DND-41 (cell line): ENCODE data around the gene SLC44A3.

Experiments used
- ATAC-seq: fragments of 200-7000 bp; cut with Tn5 transposase; 3 replicates; pipeline ENCODE4 v1.9.1; 2021; ENCODE audit warnings: low read depth; ENCODE audit not compliant: insufficient read depth
- DNase-seq: peaks from one replicate; pipeline ENCODE4 v3.0.0-alpha.2; 2020
- H2AFZ ChIP-seq: 2 replicates; pipeline ENCODE4 v1.6.0; 2012; ENCODE audit warnings: low read depth, low read length
- H3K27ac ChIP-seq: 2 replicates; pipeline ENCODE4 v1.5.1; 2012; ENCODE audit warnings: low read length, inconsistent platforms
- H3K27me3 ChIP-seq: fragments of 200-600 bp; sonication (generic); 2 replicates; pipeline ENCODE4 v1.6.0; 2012; ENCODE audit warnings: low read length, mild to moderate bottlenecking, inconsistent platforms; ENCODE audit not compliant: insufficient read depth, poor library complexity
- H3K36me3 ChIP-seq: 2 replicates; pipeline ENCODE4 v1.5.1; 2012; ENCODE audit warnings: low read length, inconsistent platforms; ENCODE audit not compliant: insufficient read depth
- H3K4me1 ChIP-seq: 2 replicates; pipeline ENCODE4 v1.5.1; 2012; ENCODE audit warnings: mild to moderate bottlenecking, low read length; ENCODE audit not compliant: insufficient read depth
- H3K4me2 ChIP-seq: 2 replicates; pipeline ENCODE4 v1.6.0; 2012; ENCODE audit warnings: mild to moderate bottlenecking, moderate library complexity, low read length, inconsistent platforms; ENCODE audit not compliant: insufficient read depth
- H3K4me3 ChIP-seq, 2 experiments: fragments of 200-600 bp in 1 of 2; shearing (Covaris generic) in 1 of 2; 2 replicates each; pipeline ENCODE4 v1.5.1; 2012 to 2016; ENCODE audit warnings: inconsistent platforms in 2 of 2, low read length in 2 of 2, mild to moderate bottlenecking in 2 of 2, low read depth in 1 of 2, moderate library complexity in 1 of 2
- H3K79me2 ChIP-seq: 2 replicates; pipeline ENCODE4 v1.6.0; 2012; ENCODE audit warnings: low read length, inconsistent platforms; ENCODE audit not compliant: insufficient read depth
- H3K9ac ChIP-seq: 2 replicates; pipeline ENCODE4 v1.6.0; 2012; ENCODE audit warnings: low read depth, mild to moderate bottlenecking, inconsistent platforms, low read length, moderate library complexity
- H3K9me3 ChIP-seq: 2 replicates; pipeline ENCODE4 v1.5.1; 2012; ENCODE audit warnings: low read length, moderate library complexity, mild to moderate bottlenecking, inconsistent platforms; ENCODE audit not compliant: insufficient read depth, severe bottlenecking
- H4K20me1 ChIP-seq: 2 replicates; pipeline ENCODE4 v1.6.0; 2012; ENCODE audit warnings: low read length; ENCODE audit not compliant: insufficient read depth
- EZH2 ChIP-seq: IDR thresholded peaks from 3 replicates; pipeline ENCODE4 v1.6.1; 2012; ENCODE audit warnings: borderline replicate concordance, low read depth, mild to moderate bottlenecking, moderate library complexity, low read length, inconsistent platforms; ENCODE audit not compliant: severe bottlenecking
- TF ChIP-seq, protein P1 (sequence below): IDR thresholded peaks from 2 replicates; pipeline ENCODE4 v1.5.1; 2012; ENCODE audit warnings: borderline replicate concordance, low read length, moderate library complexity, mild to moderate bottlenecking; ENCODE audit not compliant: poor library complexity, severe bottlenecking; ENCODE audit errors: extremely low read depth

The SLC44A3 gene

DNA sequence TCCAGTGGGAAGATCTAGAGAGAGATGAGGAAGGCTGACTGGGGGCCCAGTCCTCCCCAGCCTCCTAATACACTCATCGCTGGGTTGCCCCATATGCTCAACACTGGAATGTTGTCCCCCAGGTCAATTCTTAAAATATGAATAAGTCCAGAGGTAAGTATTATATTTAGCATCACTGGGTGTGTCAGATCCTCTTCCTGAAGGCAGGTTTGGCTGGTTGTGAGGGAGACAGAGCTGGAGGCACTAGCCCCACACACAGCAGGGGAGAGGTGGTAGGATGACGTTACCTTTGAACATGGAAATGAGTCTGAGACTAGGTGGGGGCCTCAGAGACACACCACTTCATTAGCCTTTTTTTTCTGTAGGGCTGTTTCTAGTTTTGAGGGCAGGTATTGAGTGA is 42.6 kb downstream of the SLC44A3 start:
- Histone ChIP-seq H3K79me2 (no peaks in the 10 kb centered on the region), H3K27ac (no peak overlapping the region), H3K36me3 (no peaks in the 10 kb centered on the region), H3K4me3 (no peak overlapping the region), H2AFZ (no peak overlapping the region), H3K9ac (no peak overlapping the region), H4K20me1 (no peaks in the 10 kb centered on the region), H3K9me3 (no peaks in the 10 kb centered on the region), H3K4me2 (no peak overlapping the region), H3K4me1 (no peaks in the 10 kb centered on the region), H3K27me3 (peaks cover 13% of the 10 kb centered on the region)
- DNase-seq (no peak), ATAC-seq (no peak)
- TF ChIP-seq, protein P1, sequence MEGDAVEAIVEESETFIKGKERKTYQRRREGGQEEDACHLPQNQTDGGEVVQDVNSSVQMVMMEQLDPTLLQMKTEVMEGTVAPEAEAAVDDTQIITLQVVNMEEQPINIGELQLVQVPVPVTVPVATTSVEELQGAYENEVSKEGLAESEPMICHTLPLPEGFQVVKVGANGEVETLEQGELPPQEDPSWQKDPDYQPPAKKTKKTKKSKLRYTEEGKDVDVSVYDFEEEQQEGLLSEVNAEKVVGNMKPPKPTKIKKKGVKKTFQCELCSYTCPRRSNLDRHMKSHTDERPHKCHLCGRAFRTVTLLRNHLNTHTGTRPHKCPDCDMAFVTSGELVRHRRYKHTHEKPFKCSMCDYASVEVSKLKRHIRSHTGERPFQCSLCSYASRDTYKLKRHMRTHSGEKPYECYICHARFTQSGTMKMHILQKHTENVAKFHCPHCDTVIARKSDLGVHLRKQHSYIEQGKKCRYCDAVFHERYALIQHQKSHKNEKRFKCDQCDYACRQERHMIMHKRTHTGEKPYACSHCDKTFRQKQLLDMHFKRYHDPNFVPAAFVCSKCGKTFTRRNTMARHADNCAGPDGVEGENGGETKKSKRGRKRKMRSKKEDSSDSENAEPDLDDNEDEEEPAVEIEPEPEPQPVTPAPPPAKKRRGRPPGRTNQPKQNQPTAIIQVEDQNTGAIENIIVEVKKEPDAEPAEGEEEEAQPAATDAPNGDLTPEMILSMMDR = no peak
- no peak for TF ChIP-seq EZH2

DNA sequence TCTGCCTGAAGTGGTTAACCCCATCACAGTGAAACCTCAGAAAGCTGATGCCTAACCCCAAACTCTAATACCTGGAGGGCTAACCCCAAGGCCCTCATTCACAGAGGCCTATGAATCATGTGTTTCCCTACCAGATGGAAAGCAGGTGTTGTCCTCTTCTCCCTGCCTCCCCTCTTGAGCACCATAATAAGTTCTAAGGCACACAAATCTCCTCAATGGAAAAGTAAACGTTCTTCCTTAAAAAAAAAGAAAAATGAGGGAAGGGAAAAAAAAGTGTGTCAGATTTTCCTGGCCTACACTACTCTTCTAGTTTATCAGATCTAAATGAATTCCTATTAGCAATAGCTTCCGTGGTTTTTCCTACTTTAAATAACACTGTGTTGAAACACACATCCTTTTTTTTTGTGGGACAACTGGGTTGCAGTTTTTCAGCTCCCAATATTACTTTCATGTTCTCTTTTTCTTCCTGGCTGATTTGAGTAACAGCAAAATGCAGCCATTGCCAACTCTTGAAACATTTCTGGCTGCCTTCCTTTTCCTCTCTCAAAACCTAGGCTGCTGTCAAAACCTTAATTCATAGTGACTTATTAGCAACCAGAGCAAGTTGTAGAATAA is 43.2 kb downstream of the SLC44A3 start:
- H3K9me3 ChIP-seq = no peaks in the 10 kb centered on the region
- H3K4me2 ChIP-seq = no peak overlapping the region
- peaks cover 13% of the 10 kb centered on the region for H3K27me3 ChIP-seq
- H3K4me3 ChIP-seq = no peak overlapping the region
- TF ChIP-seq, protein P1 = no peak
- no peak for TF ChIP-seq EZH2
- ATAC-seq (no peak), DNase-seq (no peak)
- no peak overlapping the region for H3K27ac ChIP-seq
- H4K20me1 ChIP-seq = no peaks in the 10 kb centered on the region
- no peak overlapping the region for H3K9ac ChIP-seq
- no peaks in the 10 kb centered on the region for H3K36me3 ChIP-seq
- H3K4me1 ChIP-seq = no peaks in the 10 kb centered on the region
- H2AFZ ChIP-seq = no peak overlapping the region
- no peaks in the 10 kb centered on the region for H3K79me2 ChIP-seq

DNA sequence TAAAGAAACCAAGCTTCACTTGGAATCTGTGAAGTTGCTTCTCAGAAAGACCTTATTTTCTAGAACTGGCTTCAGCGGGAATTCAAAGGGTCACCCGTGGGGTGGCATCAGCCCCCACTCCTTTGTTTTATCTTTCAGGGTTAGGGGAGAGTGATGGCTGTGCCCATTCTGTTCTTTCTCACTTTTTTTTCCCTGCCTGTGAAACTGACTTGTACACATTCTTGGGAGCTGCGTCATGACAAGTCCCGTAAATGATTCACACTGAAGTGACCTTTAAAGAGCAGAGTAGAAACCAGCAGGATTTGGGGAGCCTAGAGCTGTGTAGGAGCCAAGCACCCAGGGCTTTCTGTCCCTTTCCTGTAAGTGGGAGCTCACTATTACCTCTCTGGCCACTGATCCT is 43.8 kb downstream of the SLC44A3 start:
- no peak overlapping the region for H3K4me3 ChIP-seq
- H3K4me1 ChIP-seq = no peaks in the 10 kb centered on the region
- no peak overlapping the region for H3K9ac ChIP-seq
- no peaks in the 10 kb centered on the region for H4K20me1 ChIP-seq
- H2AFZ ChIP-seq = no peak overlapping the region
- H3K27me3 ChIP-seq = peaks cover 13% of the 10 kb centered on the region
- H3K4me2 ChIP-seq = no peak overlapping the region
- H3K79me2 ChIP-seq = no peaks in the 10 kb centered on the region
- DNase-seq = no peak
- no peaks in the 10 kb centered on the region for H3K36me3 ChIP-seq
- TF ChIP-seq, protein P1 = no peak
- TF ChIP-seq EZH2 = no peak
- no peak overlapping the region for H3K27ac ChIP-seq
- H3K9me3 ChIP-seq = no peaks in the 10 kb centered on the region
- no peak for ATAC-seq
